A549 treated with Mapracorat at 1 μM for 4 hours (cell line): ENCODE data around the gene ERO1A. TPM values are rescaled to one million over a fixed set of nuclear protein-coding genes. Genes with fewer than 3 reads are reported as not detected.

ENCODE experiments used
- total RNA-seq: library from RNA; stranded (reverse); fragments of 200-300 nt; extraction: Qiagen RNA extraction; gene quantifications from 5 replicates; pipeline ENCODE4 v1.2.3, GENCODE V29; 2022

The ERO1A gene, protein sequence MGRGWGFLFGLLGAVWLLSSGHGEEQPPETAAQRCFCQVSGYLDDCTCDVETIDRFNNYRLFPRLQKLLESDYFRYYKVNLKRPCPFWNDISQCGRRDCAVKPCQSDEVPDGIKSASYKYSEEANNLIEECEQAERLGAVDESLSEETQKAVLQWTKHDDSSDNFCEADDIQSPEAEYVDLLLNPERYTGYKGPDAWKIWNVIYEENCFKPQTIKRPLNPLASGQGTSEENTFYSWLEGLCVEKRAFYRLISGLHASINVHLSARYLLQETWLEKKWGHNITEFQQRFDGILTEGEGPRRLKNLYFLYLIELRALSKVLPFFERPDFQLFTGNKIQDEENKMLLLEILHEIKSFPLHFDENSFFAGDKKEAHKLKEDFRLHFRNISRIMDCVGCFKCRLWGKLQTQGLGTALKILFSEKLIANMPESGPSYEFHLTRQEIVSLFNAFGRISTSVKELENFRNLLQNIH
- 45.3 to 59.5 TPM (median 53.8 TPM) in 5 replicates for total RNA-seq

DNA sequence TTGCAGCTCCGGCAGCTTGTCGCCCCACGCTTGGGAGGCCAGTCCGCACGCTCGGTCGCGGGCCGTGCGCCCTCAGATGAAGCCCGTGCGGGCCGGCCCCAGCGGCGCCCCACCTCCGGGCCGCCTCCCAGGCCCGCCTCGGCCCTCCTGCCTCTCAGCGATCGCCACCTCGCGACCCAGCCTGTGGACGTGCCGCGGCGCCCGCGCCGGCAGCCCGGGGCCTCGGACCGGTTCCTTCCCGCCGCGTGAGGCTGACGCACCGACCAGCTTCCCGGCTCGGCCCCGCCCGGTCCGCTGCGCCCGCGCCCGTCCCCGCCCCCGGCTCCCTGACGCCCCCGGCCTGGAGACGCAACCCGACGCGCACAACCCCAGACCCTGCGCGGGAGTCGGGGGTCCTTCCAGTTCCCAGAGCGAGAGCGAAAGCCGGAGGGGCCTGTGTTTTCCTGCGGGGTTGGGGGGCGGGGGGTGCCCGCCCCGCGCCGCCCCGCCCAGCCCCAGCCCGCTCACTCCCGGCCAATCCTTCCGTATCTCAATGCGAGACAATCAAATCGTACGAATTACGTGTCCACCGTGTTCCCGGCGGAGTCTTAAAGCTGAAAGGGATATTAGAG lies at the start of gene ERO1A:
Gene ERO1A (minus strand): TSS at position 78 of the 611 bp plus-strand sequence. CDS start 77 bp downstream, at position 1.

DNA sequence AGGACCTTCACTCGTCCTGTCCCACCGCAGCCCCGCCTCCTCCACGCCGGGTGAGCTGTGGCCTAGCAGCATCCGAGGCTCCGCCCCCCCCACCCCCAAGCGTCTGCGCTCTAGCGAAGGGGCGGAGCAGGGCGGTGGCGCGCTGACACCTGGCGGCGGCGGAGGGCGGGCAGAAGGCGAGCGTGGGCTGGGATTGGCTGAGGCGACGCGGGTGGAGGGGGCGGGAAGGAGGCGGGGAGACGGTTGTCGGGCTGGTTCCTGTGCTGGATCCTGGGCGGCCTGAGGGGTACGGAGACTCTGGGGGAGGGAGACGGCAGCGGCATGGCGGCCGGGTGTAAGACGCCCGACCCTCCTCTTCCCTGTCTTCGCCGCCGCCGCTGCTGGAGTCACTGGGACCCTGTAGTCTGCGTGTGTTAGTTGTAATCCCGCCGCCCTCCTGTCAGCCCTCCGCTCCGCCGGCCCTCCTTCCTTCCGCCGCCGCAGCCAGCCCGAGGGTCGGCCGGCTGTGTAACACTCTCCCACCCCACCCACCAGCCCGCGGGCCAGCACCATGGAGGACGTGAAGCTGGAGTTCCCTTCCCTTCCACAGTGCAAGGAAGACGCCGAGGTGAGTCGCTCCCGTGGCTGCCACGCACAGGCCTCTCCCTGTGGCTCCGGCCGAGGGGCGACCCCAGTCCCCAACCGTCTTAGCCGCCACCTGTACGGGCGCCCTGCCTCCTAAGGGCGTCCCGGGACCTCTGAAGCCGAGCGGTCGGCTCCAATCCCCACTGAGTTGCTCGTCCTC lies 34.8 kb upstream of the ERO1A start, which contains the start of gene STYX:
Gene STYX (plus strand): TSS at position 242 of the 784 bp plus-strand sequence. CDS start 309 bp downstream, at position 551.

DNA sequence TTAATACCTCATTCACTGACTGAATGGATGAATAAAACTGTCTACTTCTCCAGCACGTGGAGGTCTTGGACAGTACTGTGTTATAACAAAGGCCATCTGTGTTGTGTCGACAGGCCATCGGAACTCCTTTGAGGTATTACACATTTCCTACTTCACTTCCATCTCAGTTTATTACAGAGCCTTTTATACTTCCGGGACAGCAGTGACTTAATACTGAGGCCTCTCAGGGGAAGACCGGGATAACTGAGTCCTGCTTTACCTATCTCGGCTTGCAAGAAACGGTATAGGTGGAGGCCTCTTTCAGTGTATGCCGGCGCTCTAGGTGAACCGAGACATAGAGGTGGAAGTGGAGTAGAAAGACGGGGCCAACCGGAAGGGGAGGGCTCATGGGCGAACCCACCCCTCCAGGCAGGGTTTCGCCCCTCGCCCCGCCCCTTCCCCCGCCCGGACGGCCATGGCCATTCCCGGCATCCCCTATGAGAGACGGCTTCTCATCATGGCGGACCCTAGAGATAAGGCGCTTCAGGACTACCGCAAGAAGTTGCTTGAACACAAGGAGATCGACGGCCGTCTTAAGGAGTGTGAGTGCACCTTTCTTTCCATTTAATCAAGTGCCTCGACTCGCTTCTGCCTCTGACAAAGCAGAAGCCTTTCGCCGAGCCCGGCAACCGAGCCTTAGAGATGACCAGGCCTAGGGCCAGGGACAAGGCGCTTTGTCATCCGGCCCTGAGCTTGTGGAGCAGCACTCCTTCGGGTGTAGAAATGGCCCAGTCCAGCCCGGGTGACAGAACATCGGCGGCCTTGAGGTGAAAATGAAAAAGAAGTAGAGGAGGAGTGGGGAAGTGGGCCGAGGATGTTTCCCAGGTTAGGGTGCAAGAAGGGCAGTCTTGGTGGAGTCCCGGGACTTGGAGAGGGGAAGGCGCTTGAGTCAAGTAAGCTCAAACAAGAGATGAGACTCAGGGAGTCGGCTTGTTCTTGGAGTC lies 11.7 kb upstream of the ERO1A start, which contains the start of gene PSMC6:
Gene PSMC6 (plus strand): TSS at position 477 of the 983 bp plus-strand sequence. CDS start 20 bp downstream, at position 497.

Other genes with a start within 250 kb of the ERO1A start
- gene TXNDC16, start 143.1 kb downstream of the ERO1A start, total RNA-seq, result 0.75 to 1.4 TPM (median 1.1 TPM) in 5 replicates
- gene GPR137C, start 142.7 kb downstream of the ERO1A start, total RNA-seq, result 0.06 to 0.19 TPM (median 0.17 TPM) in 5 replicates
- gene PSMC6, start 11.6 kb upstream of the ERO1A start, total RNA-seq, result 76.2 to 102 TPM (median 81.9 TPM) in 5 replicates
- gene STYX, start 34.6 kb upstream of the ERO1A start, total RNA-seq, result 5.1 to 6.2 TPM (median 5.5 TPM) in 5 replicates
- gene GNPNAT1, start 96.0 kb upstream of the ERO1A start, total RNA-seq, result 43.3 to 51.5 TPM (median 46.5 TPM) in 5 replicates